Endothelial cell of umbilical vein (primary cell): Measurements from ENCODE around the gene ORMDL3. TPM values are rescaled to one million over a fixed set of nuclear protein-coding genes. Genes with fewer than 3 reads are reported as not detected.

ENCODE experiments used
- BruUV-seq: library from RNA; stranded (reverse); fragments of 400-500 nt; replicated peaks from 2 replicates; lab custom pipeline; 2021; lab: Mats Ljungman, UMichigan
- CTCF ChIA-PET: fragments of 300-600, 350-600 bp; sonication (Branson Sonifier 250); formaldehyde crosslinking; loops from one replicate; lab custom pipeline; 2021; ENCODE audit warnings: antibody characterized with exemption, inconsistent platforms; lab: Charles Lee
- POLR2A ChIA-PET: fragments of 300-600, 350-600 bp; sonication (Branson Sonifier 250); formaldehyde crosslinking; loops from one replicate; lab custom pipeline; 2021; ENCODE audit warnings: antibody characterized with exemption, inconsistent platforms; lab: Charles Lee
- DNase-seq: peaks from one replicate; pipeline ENCODE4 v3.0.0-alpha.2; 2011; ENCODE audit warnings: low read depth, low spot score
- FAIRE-seq: peaks from 2 replicates; lab custom pipeline; 2011; peaks lifted over from hg19 to GRCh38; lab: Jason Lieb, UNC
- H2AFZ ChIP-seq: 2 replicates; pipeline ENCODE4 v1.6.0; 2012; ENCODE audit warnings: low read depth, low read length, control low read depth, inconsistent platforms
- H3K27ac ChIP-seq: 2 replicates; pipeline ENCODE4 v1.5.1; 2011; ENCODE audit warnings: low read depth, mild to moderate bottlenecking, control low read depth, low read length, moderate library complexity; ENCODE audit not compliant: insufficient read depth
- H3K27me3 ChIP-seq, 2 experiments: 2 replicates each; pipeline versions ENCODE4 v1.6.0 to v1.6.1; 2011; ENCODE audit warnings: low read length in 2 of 2, mixed read lengths in 1 of 2; ENCODE audit not compliant: control insufficient read depth in 2 of 2, insufficient read depth in 2 of 2
- H3K36me3 ChIP-seq, 2 experiments: 2 replicates in 1 of 2; 3 replicates in 1 of 2; pipeline ENCODE4 v1.5.1; 2011; ENCODE audit warnings: low read length in 2 of 2, mild to moderate bottlenecking in 1 of 2, moderate library complexity in 1 of 2; ENCODE audit not compliant: control insufficient read depth in 2 of 2, insufficient read depth in 2 of 2; ENCODE audit errors: extremely low read depth in 1 of 2
- H3K4me1 ChIP-seq: 3 replicates; pipeline ENCODE4 v1.5.1; 2011; ENCODE audit warnings: mild to moderate bottlenecking, low read length; ENCODE audit not compliant: control insufficient read depth, insufficient read depth; ENCODE audit errors: extremely low read depth
- H3K4me2 ChIP-seq: 2 replicates; pipeline ENCODE4 v1.6.1; 2011; ENCODE audit warnings: low read length, control low read depth, mixed read lengths; ENCODE audit not compliant: insufficient read depth
- H3K4me3 ChIP-seq, 3 experiments: fragments of 200-600 bp in 1 of 3; sonication (generic), shearing (Covaris generic) in 1 of 3; replicated peaks in 1 of 3; 2 replicates each; pipeline ENCODE4 v1.5.1; 2011 to 2016; ENCODE audit warnings: control low read depth in 3 of 3, low read length in 3 of 3, mild to moderate bottlenecking in 2 of 3, inconsistent platforms in 1 of 3, low read depth in 1 of 3, moderate library complexity in 1 of 3; ENCODE audit not compliant: insufficient read depth in 1 of 3
- H3K79me2 ChIP-seq: 2 replicates; pipeline ENCODE4 v1.6.0; 2012; ENCODE audit warnings: low read length, inconsistent platforms; ENCODE audit not compliant: control insufficient read depth, insufficient read depth
- H3K9ac ChIP-seq: replicated peaks from 2 replicates; pipeline ENCODE3; 2011; ENCODE audit warnings: low read length, control low read depth; ENCODE audit not compliant: insufficient read depth; ENCODE audit errors: extremely low read depth
- H3K9me1 ChIP-seq: replicated peaks from 3 replicates; pipeline ENCODE4 v1.6.0; 2011; ENCODE audit warnings: mild to moderate bottlenecking, low read length; ENCODE audit not compliant: control insufficient read depth, insufficient read depth; ENCODE audit errors: extremely low read depth
- H3K9me3 ChIP-seq: replicated peaks from 2 replicates; pipeline ENCODE4 v1.5.1; 2012; ENCODE audit warnings: low read length, inconsistent platforms; ENCODE audit not compliant: control insufficient read depth, insufficient read depth
- H4K20me1 ChIP-seq: replicated peaks from 2 replicates; pipeline ENCODE3; 2011; ENCODE audit warnings: mild to moderate bottlenecking, low read length; ENCODE audit not compliant: control insufficient read depth, insufficient read depth; ENCODE audit errors: extremely low read depth
- EZH2 ChIP-seq: IDR thresholded peaks from 2 replicates; pipeline ENCODE4 v1.6.1; 2012; ENCODE audit warnings: borderline replicate concordance, low read depth, mild to moderate bottlenecking, moderate library complexity, low read length, inconsistent platforms; ENCODE audit not compliant: severe bottlenecking
- GATA2 ChIP-seq: IDR thresholded peaks from 2 replicates; pipeline ENCODE4 v1.7.0; 2011; ENCODE audit warnings: low read depth, mild to moderate bottlenecking, moderate library complexity, mixed read lengths, low read length; ENCODE audit not compliant: insufficient read length, insufficient read depth
- JUN ChIP-seq: IDR thresholded peaks from 2 replicates; pipeline ENCODE4 v1.6.1; 2011; ENCODE audit warnings: borderline replicate concordance, low read depth; ENCODE audit not compliant: insufficient read length, insufficient read depth
- MYC ChIP-seq: IDR thresholded peaks from one replicate; pipeline ENCODE4 v1.6.1; 2011; ENCODE audit warnings: mild to moderate bottlenecking, low read depth, low read length
- POLR2A ChIP-seq: IDR thresholded peaks from 2 replicates; pipeline ENCODE4 v1.6.1; 2012; ENCODE audit warnings: low read depth, mild to moderate bottlenecking, control low read depth, low read length
- POLR2AphosphoS5 ChIP-seq: IDR thresholded peaks from 2 replicates; pipeline ENCODE4 v1.6.1; 2012; ENCODE audit warnings: low read depth, mild to moderate bottlenecking, control low read depth, low read length, moderate library complexity; ENCODE audit not compliant: insufficient read depth
- dilution Hi-C: fragments of 300-500 bp; cut with MboI; formaldehyde crosslinking; loops from one replicate; pipeline ENCODE4 v1.15.0; 2019; ENCODE audit warnings: low sequenced_read_pairs; ENCODE audit not compliant: extremely low pct_ligation_motif_present
- intact Hi-C: fragments of 100-400 bp; cut with micrococcal nuclease; formaldehyde crosslinking; loops from one replicate; pipeline ENCODE4 v1.10.0; 2022
- polyA plus RNA-seq, 4 experiments: library from polyadenylated mRNA; depleted of rRNA in 3 of 4; stranded (reverse) in 3 of 4; unstranded in 1 of 4; fragments of >200 nt; gene quantifications; 2 replicates each; pipeline versions ENCODE4 v1.2.1 to v1.2.3, GENCODE V29; 2011 to 2012; ENCODE audit warnings: missing spikeins in 1 of 4
- total RNA-seq: library from RNA; stranded (reverse); gene quantifications from 2 replicates; pipeline ENCODE4 v1.2.3, GENCODE V29; 2021
- TF ChIP-seq, protein P1 (sequence below): IDR thresholded peaks from 2 replicates; pipeline ENCODE4 v1.6.1; 2011; ENCODE audit not compliant: insufficient read depth, insufficient read length
- TF ChIP-seq, protein P2 (sequence below), 2 donors: IDR thresholded peaks; 1 replicate in 1 of 2; 2 replicates in 1 of 2; pipeline ENCODE4 v1.5.1; 2011; ENCODE audit warnings: low read length in 2 of 2, mild to moderate bottlenecking in 2 of 2, moderate library complexity in 2 of 2, control low read depth in 1 of 2, inconsistent platforms in 1 of 2, low read depth in 1 of 2; ENCODE audit not compliant: insufficient read depth in 1 of 2; ENCODE audit errors: extremely low read depth in 1 of 2

Gene ORMDL3
- total and polyA plus RNA-seq, 2 donors (not counting 3 experiments of a cell fraction or from before 2014, with no cell fraction given), result 29.8 to 49.8 TPM

DNA sequence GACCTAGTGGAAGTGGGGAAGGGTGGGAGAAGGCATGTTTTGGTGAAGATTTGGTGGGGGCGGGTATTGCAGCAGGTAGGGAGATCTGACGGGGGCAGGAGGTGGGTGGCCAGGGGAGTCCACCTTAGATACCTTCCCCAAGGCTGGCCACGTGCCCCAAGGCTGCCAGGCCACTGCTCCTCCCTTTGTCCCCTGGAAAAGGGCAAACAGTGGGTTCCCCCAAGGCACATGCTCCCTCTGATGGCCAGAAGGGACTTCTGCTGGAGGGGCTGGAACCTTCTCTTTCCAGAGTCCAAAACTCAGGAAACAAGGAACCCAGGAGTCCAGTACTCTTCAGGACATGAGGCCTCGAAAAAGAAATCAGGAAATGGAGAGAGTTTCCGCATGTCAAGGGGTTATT lies 47.0 kb upstream of the ORMDL3 start:
- Histone ChIP-seq H2AFZ (no peak overlapping the region), H3K9ac (no peak overlapping the region), H3K9me3 (no peaks in the 10 kb centered on the region), H3K4me2 (no peak overlapping the region), H3K9me1 (no peaks in the 10 kb centered on the region), H3K27ac (no peak overlapping the region), H3K36me3 (no peaks in the 10 kb centered on the region), H3K4me1 (no peaks in the 10 kb centered on the region), H3K27me3 (peaks cover 21 to 36% of the 10 kb centered on the region in 2 experiments), H3K4me3 (no peak overlapping the region), H4K20me1 (no peaks in the 10 kb centered on the region), H3K79me2 (no peaks in the 10 kb centered on the region)
- ChIA-PET POLR2A (no interaction called here), CTCF (interaction anchor here (0.6 to 6.5 kb wide), 2 partner anchors 10 to 16 kb away, joined by 5 to 35 read pairs; no protein-coding TSS in a partner anchor)
- FAIRE-seq (no peak), DNase-seq (no peak)
- TF ChIP-seq JUN, result no peak
- TF ChIP-seq POLR2A, result no peak
- TF ChIP-seq POLR2AphosphoS5, result no peak
- no peak for TF ChIP-seq GATA2
- TF ChIP-seq, protein P1, sequence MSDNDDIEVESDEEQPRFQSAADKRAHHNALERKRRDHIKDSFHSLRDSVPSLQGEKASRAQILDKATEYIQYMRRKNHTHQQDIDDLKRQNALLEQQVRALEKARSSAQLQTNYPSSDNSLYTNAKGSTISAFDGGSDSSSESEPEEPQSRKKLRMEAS, result no peak
- TF ChIP-seq, protein P2, sequence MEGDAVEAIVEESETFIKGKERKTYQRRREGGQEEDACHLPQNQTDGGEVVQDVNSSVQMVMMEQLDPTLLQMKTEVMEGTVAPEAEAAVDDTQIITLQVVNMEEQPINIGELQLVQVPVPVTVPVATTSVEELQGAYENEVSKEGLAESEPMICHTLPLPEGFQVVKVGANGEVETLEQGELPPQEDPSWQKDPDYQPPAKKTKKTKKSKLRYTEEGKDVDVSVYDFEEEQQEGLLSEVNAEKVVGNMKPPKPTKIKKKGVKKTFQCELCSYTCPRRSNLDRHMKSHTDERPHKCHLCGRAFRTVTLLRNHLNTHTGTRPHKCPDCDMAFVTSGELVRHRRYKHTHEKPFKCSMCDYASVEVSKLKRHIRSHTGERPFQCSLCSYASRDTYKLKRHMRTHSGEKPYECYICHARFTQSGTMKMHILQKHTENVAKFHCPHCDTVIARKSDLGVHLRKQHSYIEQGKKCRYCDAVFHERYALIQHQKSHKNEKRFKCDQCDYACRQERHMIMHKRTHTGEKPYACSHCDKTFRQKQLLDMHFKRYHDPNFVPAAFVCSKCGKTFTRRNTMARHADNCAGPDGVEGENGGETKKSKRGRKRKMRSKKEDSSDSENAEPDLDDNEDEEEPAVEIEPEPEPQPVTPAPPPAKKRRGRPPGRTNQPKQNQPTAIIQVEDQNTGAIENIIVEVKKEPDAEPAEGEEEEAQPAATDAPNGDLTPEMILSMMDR (IDR thresholded peaks at IDR 0.05; ENCODE audit: extremely low read depth in 1 of 2, insufficient read depth in 1 of 2, low read depth in 1 of 2, low read length in 2 of 2), result no peak
- no peak for TF ChIP-seq MYC
- TF ChIP-seq EZH2, result no peak
- intact Hi-C loops, result no loop called here
- BruUV-seq, result no TSS peak
- dilution Hi-C loops, result no loop called here
